Measurements from ENCODE around the gene ZNF532. TPM values are rescaled to one million over a fixed set of nuclear protein-coding genes. Genes with fewer than 3 reads are reported as not detected.
"Not testable (repeated sequence)": the region's sequence is repeated elsewhere in the genome, so short reads cannot be mapped to it uniquely, and the experiment has no call there.

ZNF532 gene
- total and polyA plus RNA-seq, 8 donors: 5.7 to 21.2 (median 8.8) TPM

GRCh38 chr18:58827428-58827827 lies 37.2 kb upstream of the ZNF532 start:
- Histone ChIP-seq H3K9me3 (no peaks in the 10 kb centered on the region), H3K27ac (no peak overlapping the region), H3K4me3 (no peak overlapping the region), H3K36me3 (no peaks in the 10 kb centered on the region), H3K27me3 (no peaks in the 10 kb centered on the region), H3K4me1 (no peaks in the 10 kb centered on the region)
- DNase-seq: no peak
- intact Hi-C loops (cut with DNase I): no loop called here
- 95 to 96% methylated on average over 5 of the region's 5 CpGs for WGBS, 2 donors
- no peak for FAIRE-seq
- TF ChIP-seq CTCF (IDR thresholded peaks at IDR 0.05): no peak
- ATAC-seq: no peak

- WGBS, 2 donors: 93 to 96% methylated on average over 18 to 24 of the region's 24 CpGs
- H3K27ac ChIP-seq: no peak overlapping the region
- no peak for FAIRE-seq
Measured at GRCh38 chr18:58827886-58828285, 36.8 kb upstream of the ZNF532 start.

GRCh38 chr18:58828399-58829121 lies 36.1 kb upstream of the ZNF532 start:
- FAIRE-seq: no peak
- no peak for TF ChIP-seq CTCF (IDR thresholded peaks at IDR 0.05)
- Histone ChIP-seq H3K4me3 (no peak overlapping the region), H3K27me3 (no peaks in the 10 kb centered on the region), H3K36me3 (no peaks in the 10 kb centered on the region), H3K27ac (peak overlapping the region in 1 of 4 donors; percentile 22), H3K4me1 (no peaks in the 10 kb centered on the region), H3K9me3 (no peaks in the 10 kb centered on the region)
- WGBS, 2 donors: 52 to 58% methylated on average over 12 of the region's 12 CpGs
- intact Hi-C loops (cut with DNase I): no loop called here
- ATAC-seq: peak in 2 of 4 donors; percentile 19 to 38
- no peak for DNase-seq

More at GRCh38 chr18:58827886-58828285, 36.8 kb upstream of the ZNF532 start:
- H3K9me3 ChIP-seq: no peaks in the 10 kb centered on the region
- H3K4me3 ChIP-seq: no peak overlapping the region
- intact Hi-C loops (cut with DNase I): no loop called here
- no peaks in the 10 kb centered on the region for H3K27me3 ChIP-seq
- ATAC-seq (no peak), DNase-seq (peak in 1 of 6 donors; percentile 60)
- TF ChIP-seq CTCF (IDR thresholded peaks at IDR 0.05): no peak
- H3K4me1 ChIP-seq: no peaks in the 10 kb centered on the region
- H3K36me3 ChIP-seq: no peaks in the 10 kb centered on the region

- no peaks in the 10 kb centered on the region for H3K36me3 ChIP-seq
- no peaks in the 10 kb centered on the region for H3K4me1 ChIP-seq
- H3K9me3 ChIP-seq: no peaks in the 10 kb centered on the region
- 67% methylated on average over 3 of the region's 3 CpGs for WGBS, 2 donors
- no peak for FAIRE-seq
- H3K27ac ChIP-seq: no peak overlapping the region
- H3K4me3 ChIP-seq: no peak overlapping the region
- no peak for TF ChIP-seq CTCF (IDR thresholded peaks at IDR 0.05)
- DNase-seq: no peak
- H3K27me3 ChIP-seq: no peaks in the 10 kb centered on the region
- ATAC-seq: no peak
- intact Hi-C loops (cut with DNase I): no loop called here
Measured at GRCh38 chr18:58829263-58829662, 35.4 kb upstream of the ZNF532 start.

DNA sequence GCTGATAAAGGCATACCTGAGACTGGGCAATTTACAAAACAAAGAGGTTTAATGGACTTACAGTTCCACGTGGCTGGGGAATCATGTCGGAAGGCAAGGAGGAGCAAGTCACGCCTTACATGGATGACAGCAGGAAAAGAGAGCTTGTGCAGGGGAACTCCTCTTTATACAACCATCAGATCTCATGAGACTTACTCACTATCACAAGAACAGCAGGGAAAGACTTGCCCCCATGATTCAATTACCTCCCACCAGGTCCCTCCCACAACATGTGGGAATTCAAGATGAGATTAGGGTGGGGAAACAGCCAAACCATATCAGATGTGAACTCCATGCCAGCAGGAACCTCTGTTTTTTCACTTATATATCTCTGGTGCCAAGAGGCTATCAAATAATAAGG lies 34.8 kb upstream of the ZNF532 start:
- H3K36me3 ChIP-seq; H3K4me1 ChIP-seq; FAIRE-seq; intact Hi-C loops (cut with DNase I); DNase-seq; ATAC-seq; H3K9me3 ChIP-seq; H3K27ac ChIP-seq; H3K27me3 ChIP-seq; H3K4me3 ChIP-seq: not testable (repeated sequence)
- 69 to 70% methylated on average over 3 of the region's 3 CpGs for WGBS, 2 donors
